Measurements from ENCODE around the gene PIGR. TPM values are rescaled to one million over a fixed set of nuclear protein-coding genes. Genes with fewer than 3 reads are reported as not detected.

Gene PIGR
- total and polyA plus RNA-seq, 9 of the 15 experiments (the other 6 are each of a cell fraction or from before 2014, with no cell fraction given) = 0.01 to 1.5 (median 0.03) TPM; not detected in 4

DNA sequence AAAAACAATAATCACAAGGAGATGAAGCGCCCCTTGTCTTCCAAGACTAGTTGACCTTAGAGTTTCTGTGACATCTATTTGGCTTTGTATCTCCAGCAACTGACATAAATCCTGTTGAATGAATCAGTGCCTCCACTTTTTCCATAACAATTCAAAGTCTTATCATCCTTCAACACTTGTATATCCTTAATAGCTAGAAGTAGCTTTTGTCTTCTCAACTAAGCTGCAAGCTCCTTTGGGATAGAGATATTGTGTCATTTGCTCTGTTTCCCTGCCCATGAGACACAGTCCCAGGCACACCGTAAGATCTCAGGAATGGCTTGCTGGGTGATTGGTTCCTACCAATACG, 5.7 kb downstream of the PIGR start (continued):
- TF ChIP-seq, protein P1, sequence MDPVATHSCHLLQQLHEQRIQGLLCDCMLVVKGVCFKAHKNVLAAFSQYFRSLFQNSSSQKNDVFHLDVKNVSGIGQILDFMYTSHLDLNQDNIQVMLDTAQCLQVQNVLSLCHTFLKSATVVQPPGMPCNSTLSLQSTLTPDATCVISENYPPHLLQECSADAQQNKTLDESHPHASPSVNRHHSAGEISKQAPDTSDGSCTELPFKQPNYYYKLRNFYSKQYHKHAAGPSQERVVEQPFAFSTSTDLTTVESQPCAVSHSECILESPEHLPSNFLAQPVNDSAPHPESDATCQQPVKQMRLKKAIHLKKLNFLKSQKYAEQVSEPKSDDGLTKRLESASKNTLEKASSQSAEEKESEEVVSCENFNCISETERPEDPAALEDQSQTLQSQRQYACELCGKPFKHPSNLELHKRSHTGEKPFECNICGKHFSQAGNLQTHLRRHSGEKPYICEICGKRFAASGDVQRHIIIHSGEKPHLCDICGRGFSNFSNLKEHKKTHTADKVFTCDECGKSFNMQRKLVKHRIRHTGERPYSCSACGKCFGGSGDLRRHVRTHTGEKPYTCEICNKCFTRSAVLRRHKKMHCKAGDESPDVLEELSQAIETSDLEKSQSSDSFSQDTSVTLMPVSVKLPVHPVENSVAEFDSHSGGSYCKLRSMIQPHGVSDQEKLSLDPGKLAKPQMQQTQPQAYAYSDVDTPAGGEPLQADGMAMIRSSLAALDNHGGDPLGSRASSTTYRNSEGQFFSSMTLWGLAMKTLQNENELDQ (CRISPR knock-in tag; IDR thresholded peaks at IDR 0.05; ENCODE audit: borderline replicate concordance) = no peak
- peak; percentile 78 to 80 for TF ChIP-seq KDM1A (IDR thresholded peaks at IDR 0.05)
- TF ChIP-seq MYC (IDR thresholded peaks at IDR 0.05; ENCODE audit: low read depth, low read length) = no peak
- no peak for TF ChIP-seq MYC (CRISPR knock-in tag; IDR thresholded peaks at IDR 0.05; ENCODE audit: borderline replicate concordance, low read depth)
- peak; percentile 47 for TF ChIP-seq MEIS2 (IDR thresholded peaks at IDR 0.05; ENCODE audit: partially characterized antibody)
- no peak for TF ChIP-seq CAMTA2 (CRISPR knock-in tag; conservative IDR thresholded peaks at IDR 0.05)
- peak; percentile 64 for TF ChIP-seq SOX6 (IDR thresholded peaks at IDR 0.05)
- TF ChIP-seq ZNF449 (CRISPR knock-in tag; IDR thresholded peaks at IDR 0.05) = no peak
- no peak; the same call in 1 of the 2 replicates for TF ChIP-seq ATF6 (CRISPR knock-in tag; IDR thresholded peaks at IDR 0.05)
- no peak for TF ChIP-seq SRF (CRISPR knock-in tag; IDR thresholded peaks at IDR 0.05)
- peak; percentile 57; the same call in 1 of the 2 replicates for TF ChIP-seq CBFA2T3 (IDR thresholded peaks at IDR 0.05)
- TF ChIP-seq KDM2B (CRISPR knock-in tag; IDR thresholded peaks at IDR 0.05) = no peak
- no peak for TF ChIP-seq THAP12 (CRISPR knock-in tag; IDR thresholded peaks at IDR 0.05)
- TF ChIP-seq SMAD2 (IDR thresholded peaks at IDR 0.05; ENCODE audit: low read depth, low read length) = no peak
